GM19328 (cell line): ENCODE measurements around the gene TBX6.
"Not testable (repeated sequence)": the region's sequence is repeated elsewhere in the genome, so short reads cannot be mapped to it uniquely, and the experiment has no call there.

Experiments
- ATAC-seq: cut with Tn5 transposase; IDR thresholded peaks from one replicate; pipeline ENCODE4 v1.9.1; 2021; ENCODE audit warnings: mild to moderate bottlenecking, moderate library complexity; ENCODE audit not compliant: unreplicated experiment

Gene TBX6

DNA sequence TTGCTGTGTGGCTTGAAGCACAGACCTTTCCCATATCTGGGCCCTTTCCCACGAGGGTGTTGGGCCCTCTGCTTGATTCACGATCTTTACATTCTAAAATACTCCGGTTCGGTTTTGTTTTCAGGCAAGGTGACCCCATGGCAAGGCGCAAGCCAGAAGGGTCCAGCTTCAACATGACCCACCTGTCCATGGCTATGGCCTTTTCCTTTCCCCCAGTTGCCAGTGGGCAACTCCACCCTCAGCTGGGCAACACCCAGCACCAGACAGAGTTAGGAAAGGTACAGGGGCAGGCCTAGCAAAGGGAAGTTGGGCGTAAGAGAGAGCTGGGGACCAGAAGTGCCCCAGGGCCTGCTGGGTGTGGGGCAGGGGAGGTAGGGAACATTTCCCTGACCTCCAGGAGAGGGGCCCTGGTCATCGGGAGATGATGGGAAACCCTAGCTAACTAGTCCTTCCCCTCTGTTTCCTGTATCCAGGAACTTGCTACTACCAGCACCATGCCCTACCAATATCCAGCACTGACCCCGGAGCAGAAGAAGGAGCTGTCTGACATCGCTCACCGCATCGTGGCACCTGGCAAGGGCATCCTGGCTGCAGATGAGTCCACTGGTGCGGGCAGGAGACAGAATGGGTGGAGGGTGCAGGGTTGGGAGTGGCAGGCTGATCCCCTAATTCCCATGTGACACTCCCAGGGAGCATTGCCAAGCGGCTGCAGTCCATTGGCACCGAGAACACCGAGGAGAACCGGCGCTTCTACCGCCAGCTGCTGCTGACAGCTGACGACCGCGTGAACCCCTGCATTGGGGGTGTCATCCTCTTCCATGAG lies 24.8 kb downstream of the TBX6 start:
- no peak for ATAC-seq

DNA sequence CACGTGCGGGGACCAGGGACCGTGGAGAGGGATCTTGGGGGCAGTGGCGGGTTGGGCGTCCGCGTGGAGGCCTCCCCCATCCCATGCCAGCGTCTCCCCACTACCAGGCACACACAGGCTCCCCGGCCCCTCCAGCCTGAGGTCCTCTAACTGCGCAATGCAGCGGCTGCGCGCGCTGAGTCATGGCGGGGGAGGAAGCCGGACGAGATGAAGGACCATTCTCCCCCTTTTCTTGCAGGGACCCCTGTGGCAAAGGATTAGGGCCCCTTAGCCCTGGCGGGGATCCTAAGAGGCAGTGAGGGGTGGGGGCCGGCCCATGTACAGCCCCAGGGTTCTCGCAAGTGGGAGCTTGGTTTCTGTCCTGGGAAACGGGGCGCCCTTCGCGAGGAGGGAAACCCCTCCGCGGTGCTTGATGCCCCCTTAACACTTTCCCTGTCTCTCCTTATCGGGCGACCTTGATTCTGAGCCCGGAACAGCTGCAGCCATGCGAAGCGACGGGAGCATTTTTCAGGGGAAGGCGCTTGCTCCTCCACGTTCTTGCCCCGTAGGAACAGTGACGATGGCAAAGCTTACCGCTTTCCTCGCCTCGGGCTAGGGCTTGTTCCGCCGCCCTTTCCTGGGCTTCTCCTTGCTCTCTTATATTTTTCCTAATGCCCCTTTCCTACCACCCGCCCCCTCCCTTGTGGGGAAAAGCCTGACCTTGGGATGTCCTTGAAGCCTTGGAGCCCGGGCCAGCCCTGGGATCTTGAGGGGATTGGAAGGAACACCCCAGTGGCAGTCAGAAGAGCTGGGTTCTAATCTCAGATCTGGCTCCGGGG lies 25.6 kb downstream of the TBX6 start:
- no peak for ATAC-seq

DNA sequence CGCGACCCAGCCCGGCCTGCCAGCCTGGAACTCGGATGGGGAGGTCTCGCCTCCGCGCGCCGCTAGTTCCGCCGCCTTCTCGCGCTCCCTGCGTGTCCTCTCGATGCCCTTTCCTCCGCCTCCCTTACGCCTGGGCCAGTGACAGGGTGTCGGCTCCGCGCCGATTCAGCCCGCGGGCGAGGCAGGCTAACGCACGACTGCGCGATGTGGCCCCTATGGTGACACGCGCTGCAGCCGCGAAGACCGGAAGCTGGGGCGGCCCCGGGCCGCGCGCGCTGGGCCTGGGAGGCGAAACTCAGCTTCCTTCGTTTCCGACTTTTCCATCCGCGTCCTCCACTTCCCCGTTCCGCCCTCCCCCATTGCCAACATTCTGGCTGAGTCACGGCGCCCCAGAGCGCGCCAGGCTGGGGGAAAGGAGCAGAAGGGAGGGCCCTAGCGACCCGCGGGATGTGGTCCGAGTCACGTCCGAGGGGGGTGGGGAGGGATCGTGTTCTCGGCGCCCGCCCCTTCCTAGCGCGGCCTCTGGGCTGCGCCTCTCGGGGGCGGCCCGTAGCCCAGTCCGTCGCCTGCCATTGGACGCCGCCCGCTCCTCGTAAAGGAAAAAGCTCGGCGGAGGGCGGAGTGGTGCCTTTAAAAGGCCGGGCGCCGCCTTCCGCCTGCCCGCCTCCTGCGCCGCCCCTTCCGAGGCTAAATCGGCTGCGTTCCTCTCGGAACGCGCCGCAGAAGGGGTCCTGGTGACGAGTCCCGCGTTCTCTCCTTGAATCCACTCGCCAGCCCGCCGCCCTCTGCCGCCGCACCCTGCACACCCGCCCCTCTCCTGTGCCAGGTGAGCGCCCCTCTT lies 26.4 kb downstream of the TBX6 start, which contains the start of gene ALDOA:
Gene ALDOA, plus strand, starts transcription at position 659 of the 841 bp plus-strand sequence. CDS start 1,138 bp downstream, outside the sequence.
- ATAC-seq, result peak; percentile 80

DNA sequence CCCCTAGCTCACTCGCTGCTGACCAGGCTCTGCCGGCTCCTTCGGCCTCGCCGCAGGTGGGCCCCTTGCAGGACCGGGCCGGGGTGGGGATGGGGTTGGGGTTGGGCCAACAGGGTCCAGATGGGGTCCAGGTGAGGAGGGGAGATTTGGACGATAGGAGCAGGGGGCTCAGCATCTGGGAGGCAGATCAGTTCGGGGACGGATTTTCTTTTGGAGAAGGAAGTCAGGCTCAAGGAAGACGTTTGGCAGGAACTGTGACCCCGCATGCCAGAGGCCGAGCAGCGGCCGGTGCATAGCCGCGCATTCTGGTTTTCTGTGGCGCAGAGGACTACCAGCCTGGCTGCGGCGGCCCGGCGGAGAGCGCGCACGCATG lies 27.0 kb downstream of the TBX6 start:
- no peak for ATAC-seq

DNA sequence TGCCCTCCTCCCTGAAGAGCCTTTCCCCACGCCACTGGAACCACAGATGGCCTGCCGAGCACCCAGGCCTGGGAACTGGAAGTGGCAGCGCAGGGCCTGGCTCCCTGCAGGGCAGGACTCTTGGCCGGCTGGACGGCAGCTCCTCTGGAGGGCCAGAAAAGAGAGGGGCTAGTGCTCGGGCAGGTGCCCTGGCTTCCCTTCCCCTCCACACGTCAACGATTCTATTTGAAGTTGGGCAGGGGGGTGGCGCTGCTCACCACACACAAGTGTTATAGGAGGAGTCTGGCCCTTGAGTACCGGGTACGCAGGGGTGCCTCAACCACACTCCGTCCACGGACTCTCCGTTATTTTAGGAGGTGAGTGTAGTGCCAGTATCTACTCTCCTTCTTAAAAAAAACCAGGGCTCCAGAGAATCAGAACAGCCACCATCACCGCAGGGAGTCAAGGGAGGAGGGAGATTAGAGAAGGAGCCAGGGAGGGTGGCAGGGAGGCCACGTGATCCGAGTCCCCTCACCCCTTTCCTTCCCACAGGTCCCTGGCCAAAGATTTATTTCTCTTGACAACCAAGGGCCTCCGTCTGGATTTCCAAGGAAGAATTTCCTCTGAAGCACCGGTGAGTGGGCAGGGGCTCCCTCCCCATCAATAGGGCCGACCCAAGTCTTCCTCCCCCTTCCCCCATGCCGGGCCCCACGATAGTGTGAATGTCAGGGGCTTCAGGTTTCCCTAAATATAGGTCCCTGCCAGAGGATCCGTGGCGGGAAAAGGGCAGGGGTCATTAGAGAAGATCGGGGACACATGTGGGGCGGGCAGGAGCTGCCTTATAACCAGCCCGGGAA lies 27.6 kb downstream of the TBX6 start:
- ATAC-seq, result no peak

DNA sequence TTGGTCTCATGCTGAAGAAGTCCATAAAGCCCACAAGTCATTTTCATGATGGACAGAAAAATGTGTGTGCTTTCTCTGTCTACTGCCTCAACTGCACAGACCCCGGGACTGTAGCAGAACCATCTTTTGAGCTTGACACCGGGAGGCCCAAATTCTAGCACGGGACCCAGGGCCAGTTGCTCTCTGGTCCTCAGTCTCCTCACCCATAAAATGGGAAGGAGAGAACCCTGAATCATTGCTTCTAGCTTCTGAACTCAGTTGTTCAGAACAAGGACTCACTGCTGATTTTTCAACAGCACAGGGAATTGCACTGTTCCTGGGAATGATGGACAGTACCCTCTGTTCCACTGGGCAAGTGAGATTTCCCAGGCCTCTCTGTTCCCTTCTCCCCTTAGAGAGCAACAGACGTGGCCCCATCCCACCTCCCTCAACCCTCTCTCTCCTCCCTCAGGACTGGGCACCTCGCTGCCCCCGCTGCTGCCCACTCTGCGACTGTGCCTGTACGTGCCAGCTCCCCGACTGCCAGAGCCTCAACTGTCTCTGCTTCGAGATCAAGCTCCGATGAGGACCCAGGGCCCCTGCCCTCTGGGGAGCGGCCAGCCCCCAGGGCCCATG lies 28.3 kb downstream of the TBX6 start:
- no peak for ATAC-seq

DNA sequence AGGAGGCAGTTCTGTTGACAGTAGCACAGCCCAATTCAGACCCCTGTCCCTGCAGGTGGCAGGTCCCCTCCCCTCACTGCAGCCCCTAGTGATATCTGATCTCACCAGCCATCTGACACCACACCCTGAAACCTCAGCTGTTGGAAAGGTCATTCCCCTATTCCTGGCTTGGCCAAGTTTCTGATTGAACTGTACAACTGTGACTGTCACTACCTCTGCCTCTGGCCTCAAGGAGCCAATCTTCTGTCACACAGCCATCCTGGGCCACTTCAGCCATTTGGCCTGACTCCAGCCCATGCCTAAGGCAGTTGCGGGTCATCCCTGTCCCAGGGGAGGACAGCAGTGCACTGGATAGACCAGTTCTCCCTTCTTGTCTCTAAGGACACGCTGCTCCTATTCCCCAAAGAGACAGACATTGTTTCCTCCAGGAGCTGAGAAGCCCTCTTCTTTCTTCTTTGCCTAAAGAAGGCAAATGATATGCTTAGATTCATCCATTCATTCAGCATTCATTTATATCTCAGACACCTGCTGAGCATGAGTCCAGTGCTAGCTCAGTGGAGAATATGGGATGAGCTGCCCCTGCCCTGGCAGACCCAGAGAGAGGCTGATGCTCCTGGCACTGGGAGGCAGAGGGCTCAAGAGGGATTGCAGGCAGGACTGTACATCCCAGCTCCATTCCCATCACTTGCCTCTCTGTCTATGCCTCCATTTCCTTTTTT lies 30.7 kb downstream of the TBX6 start:
- no peak for ATAC-seq

DNA sequence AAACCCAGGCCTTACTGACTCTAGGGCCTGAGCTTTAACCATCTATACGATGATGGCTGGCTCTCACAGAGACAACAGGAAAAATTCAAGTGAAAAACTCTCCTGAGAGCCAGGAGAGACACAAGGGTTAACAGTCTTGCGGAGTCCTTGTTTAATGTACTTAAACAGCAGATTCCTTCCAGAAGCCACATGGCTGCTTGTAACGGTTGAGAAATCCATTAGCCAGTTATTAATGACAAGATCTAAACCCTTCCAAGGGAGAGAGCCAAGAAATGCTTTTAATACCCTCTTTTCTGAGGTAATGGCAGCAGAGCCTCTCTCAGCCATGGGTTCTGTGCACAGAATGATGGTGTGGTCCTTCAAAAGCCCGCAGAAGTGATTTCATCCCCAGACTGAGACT lies 31.4 kb downstream of the TBX6 start:
- ATAC-seq, result no peak

DNA sequence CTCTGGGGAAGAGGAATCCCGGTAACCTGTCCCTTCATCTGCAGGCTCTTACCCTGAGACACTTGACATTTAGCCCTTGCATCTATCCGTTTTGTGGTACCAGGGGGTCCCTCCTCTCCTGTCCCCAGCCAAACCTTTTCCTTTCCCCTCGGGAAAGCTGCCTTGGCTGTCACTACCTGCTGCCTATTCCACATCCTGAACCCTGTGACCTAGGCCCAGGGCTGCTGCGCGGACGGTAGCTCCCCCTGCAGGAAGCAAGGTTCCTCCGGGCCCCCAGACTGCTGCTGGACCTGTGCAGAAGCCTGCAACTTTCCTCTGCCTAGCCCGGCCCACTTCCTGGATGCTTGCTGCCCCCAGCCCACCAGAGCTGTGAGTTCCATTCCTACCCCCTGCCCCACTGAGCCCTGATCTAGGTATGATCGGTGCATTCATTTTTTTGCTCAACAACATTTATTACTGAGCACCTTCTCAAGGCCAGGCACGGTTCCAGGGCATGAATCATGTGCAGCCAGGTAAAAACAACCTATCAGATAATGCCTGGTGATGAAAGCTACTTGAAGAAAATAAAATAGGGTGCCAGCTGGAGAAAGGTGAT lies 36.7 kb downstream of the TBX6 start:
- no peak for ATAC-seq

DNA sequence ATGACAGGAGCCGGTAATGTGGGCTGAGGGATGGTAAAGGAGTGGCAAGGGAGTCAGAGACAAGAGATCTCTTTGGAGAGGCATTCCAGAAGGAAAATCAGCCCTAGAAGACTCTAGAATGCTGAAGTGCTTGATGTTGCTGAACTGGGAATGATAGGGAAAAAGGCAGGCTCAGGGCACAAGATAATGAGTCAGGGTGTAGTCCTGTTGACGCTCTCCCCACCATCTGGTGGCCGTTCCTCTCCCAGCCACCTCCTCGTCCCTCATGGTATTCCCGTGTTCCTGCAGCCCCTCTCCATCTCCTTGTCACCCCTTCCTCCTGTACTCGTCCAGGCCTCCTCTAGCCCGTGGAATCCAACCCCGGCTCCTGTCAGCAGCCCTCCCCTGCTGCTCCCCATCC lies 37.3 kb downstream of the TBX6 start:
- ATAC-seq, result no peak

DNA sequence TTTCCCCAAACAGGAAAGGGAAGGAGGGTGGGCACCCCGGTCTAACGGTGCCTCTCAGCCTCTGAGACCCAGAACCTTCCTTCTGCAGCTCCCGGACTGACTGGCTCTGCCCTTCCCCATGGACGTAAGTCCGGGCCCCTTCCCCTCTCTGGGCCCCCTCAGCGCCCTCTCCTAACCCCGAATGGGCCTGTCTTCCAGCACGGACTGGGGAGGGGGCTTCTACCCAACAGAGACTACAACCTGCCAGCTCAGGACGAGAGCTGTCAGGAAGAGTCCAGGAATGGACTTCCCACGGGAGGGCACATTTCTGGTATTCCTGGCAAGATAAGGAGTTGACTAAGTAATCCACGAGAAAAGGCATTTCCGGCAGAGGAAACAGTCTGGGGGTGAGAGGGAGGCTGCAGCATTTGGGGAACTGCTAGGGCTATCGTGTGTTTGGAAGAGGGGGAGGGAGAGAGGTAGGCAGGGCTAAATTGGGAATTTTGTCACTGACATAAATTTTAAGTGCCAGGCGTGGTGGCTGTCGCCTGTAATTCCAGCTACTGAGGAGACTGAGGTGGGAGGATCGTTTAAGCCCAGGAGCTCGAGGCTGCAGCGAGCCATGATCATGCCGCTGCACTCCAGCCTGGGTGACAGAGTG lies 38.2 kb downstream of the TBX6 start:
- ATAC-seq, result no peak

DNA sequence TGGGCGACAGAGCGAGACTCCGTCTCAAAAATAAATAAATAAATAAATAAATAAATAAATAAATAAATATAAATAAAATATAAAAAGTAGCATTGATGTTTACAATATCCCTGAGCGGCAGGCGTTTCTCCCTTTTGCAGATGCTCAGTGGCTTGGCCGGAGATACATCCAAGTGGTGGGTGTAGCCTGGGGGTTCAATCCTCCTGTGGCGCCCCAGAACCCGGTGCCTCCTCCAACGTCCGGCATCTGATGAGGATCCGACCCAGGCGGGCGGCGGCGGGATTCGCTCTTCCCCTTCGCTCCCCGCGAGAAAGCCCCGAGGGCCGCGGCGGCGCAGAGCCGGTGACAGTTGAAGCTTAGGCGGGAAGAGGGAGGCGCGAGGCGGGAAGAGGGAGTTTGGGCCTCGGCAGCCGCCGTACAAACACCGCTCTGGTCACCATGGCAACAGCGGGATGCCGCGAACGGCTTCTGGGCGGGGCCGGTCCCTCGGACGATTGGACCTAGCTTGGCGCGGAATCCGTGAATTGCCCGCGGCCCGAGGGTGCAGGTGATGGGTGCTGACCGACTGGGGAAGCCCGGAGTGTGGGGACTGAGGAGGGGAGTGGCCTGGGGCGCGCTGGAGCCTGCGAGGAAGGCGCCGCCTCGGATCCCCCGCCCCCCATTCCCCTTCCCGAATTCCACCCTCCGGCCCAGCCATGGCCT lies 38.9 kb downstream of the TBX6 start:
- ATAC-seq, result no peak

DNA sequence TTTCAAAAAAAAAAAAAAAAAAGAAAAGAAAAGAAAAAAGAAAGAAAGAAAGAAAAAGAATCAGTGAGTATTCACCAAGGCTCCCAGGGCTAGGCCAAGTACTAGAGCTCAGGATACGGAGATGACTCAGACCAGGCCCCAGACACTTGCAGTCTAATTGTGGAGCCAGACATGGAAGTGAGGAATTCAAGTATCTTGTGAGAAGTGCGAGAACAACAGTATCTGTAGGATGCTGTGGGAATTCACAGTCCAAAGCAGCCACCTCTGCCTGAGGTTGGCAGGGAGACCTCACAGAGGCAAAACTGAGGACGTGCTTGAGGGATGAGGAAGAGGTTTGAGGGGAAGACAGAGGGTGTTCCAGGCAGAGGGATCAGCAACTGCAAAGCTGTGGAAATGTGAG lies 40.2 kb downstream of the TBX6 start:
- ATAC-seq, result no peak

DNA sequence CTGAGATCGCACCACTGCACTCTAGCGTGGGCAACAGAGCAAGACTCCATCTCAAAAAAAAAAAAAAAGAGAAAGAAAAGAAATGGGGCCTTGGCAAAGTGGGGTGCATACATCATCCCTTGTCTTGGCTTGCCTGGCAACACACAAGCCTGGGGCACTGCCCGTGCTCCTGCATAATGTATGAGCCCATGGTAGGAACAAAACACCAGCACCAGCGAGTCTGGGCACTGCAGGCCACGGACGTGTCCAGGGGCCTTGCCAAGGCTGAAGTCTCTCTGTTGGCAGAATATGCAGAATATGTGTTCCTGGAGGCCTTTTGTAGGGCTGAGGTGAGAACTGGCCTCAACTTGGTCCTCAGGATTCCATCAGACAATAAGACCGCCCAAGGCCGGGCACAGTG lies 41.9 kb downstream of the TBX6 start:
- ATAC-seq, result no peak

DNA sequence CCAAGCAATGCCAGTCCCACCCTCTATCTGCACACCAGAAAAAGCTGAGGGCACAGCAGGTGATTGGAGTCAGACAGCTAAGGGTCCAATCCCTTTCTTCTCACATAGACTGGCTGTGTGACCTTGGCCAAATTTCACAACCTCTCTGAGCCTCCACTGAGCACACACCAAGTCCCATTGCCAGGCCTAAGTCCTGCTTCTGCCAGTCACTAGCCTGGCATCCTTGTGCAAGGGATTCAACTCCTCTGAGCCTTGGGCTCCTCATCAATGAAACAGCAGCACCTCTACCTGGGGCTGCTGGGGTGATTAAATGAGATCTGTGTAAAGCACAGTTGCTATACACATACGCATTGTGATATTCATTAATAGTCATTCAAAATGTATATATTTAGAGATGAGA lies 45.1 kb downstream of the TBX6 start:
- no peak for ATAC-seq

DNA sequence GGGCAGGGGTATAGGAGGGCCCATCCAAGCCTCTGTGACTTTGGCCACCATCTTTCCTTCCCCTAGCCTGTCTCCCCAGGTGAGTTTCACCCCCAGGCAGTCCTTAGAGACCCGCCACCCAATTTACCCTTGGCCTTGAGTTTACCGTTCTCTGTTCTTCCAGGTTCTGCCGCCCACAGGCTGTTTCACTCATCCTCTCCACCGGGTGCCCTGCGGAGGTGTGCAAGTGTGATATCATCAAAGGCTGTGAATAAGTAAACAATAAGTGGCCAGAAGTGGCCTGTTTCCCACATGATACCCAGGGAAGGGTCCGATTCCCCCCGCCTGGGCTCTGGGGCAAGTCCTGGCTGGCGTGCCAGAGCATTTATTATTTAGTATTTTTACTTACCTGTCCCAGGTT lies 45.5 kb downstream of the TBX6 start:
- no peak for ATAC-seq

DNA sequence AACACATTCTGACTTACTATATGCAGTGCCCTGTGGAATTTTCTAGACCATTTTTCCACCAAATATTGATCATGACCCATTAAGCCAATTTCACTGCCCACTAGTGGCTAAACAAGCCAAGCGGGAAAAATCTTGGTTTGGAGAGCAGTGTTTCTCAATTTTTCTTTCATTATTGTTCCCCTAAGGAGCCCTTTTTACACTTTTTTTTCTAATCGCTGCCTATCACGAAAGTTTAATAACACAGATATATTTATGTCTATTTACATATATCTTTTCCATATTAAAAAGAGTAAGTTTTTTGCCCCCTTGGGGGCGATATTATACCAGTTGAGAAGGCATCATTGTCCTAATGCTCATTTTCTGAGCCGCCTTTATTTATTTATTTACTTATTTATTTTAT lies 49.9 kb downstream of the TBX6 start:
- ATAC-seq, result no peak

DNA sequence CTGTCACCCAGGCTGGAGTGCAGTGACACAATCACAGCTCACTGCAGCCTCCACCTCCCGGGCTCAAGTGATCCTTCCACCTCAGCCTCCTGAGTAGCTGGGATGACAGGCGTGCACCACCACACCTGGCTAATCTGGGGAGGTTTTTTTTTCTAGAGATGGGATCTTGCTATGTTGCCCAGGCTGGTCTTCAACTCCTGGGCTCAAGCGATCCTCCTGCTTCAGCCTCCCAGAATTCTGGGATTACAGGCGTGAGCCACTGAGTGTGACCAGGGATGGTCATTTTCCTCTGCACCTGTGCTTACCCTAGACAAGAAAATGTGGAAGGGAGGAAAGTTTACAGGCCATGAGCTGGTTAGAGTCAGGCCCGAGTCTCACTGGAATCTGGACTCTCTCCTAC lies 51.0 kb downstream of the TBX6 start:
- not testable (repeated sequence) for ATAC-seq
